H9 (cell line): ENCODE data around the gene SEC16B. TPM values are rescaled to one million over a fixed set of nuclear protein-coding genes. Genes with fewer than 3 reads are reported as not detected.

Experiments
- DNase-seq: peaks from one replicate; pipeline ENCODE4 v3.0.0-alpha.2; 2017
- H2AFZ ChIP-seq: one replicate; pipeline ENCODE4 v1.6.1; 2013; ENCODE audit warnings: mild to moderate bottlenecking, low read length, control low read depth, moderate library complexity
- H2AK5ac ChIP-seq: 2 replicates; pipeline ENCODE4 v1.6.1; 2013; ENCODE audit warnings: low read length, control low read depth, mixed read lengths; ENCODE audit not compliant: insufficient read length
- H2BK120ac ChIP-seq: one replicate; pipeline ENCODE4 v1.6.1; 2013; ENCODE audit warnings: low read depth, mild to moderate bottlenecking, low read length, control low read depth, inconsistent platforms; ENCODE audit not compliant: poor library complexity, severe bottlenecking
- H2BK12ac ChIP-seq: 2 replicates; pipeline ENCODE4 v1.6.1; 2013; ENCODE audit warnings: low read length, control low read depth, mixed read lengths, low read depth; ENCODE audit not compliant: insufficient read length
- H2BK15ac ChIP-seq: 2 replicates; pipeline ENCODE4 v1.6.1; 2013; ENCODE audit warnings: low read depth, low read length, control low read depth
- H2BK20ac ChIP-seq: one replicate; pipeline ENCODE4 v1.6.1; 2013; ENCODE audit warnings: low read depth, mild to moderate bottlenecking, low read length, control low read depth, inconsistent platforms; ENCODE audit not compliant: poor library complexity, severe bottlenecking
- H2BK5ac ChIP-seq: 2 replicates; pipeline ENCODE4 v1.6.1; 2013; ENCODE audit warnings: low read length, control low read depth, mixed read lengths; ENCODE audit not compliant: insufficient read length
- H3K14ac ChIP-seq: 2 replicates; pipeline ENCODE4 v1.6.1; 2013; ENCODE audit warnings: low read length, control low read depth; ENCODE audit not compliant: insufficient read depth
- H3K18ac ChIP-seq: 2 replicates; pipeline ENCODE4 v1.6.1; 2013; ENCODE audit warnings: low read depth, mild to moderate bottlenecking, mixed read lengths, low read length, control low read depth; ENCODE audit not compliant: insufficient read length
- H3K23ac ChIP-seq: 2 replicates; pipeline ENCODE4 v1.6.1; 2013; ENCODE audit warnings: low read length, control low read depth, mixed read lengths, low read depth; ENCODE audit not compliant: insufficient read length
- H3K23me2 ChIP-seq: 2 replicates; pipeline ENCODE4 v1.6.1; 2013; ENCODE audit warnings: low read depth, mild to moderate bottlenecking, mixed read lengths, low read length, control low read depth; ENCODE audit not compliant: insufficient read length, poor library complexity, severe bottlenecking
- H3K27ac ChIP-seq: 2 replicates; pipeline ENCODE4 v1.5.1; 2013; ENCODE audit warnings: low read length, control low read depth, mixed read lengths, low read depth; ENCODE audit not compliant: insufficient read length
- H3K27me3 ChIP-seq: 2 replicates; pipeline ENCODE4 v1.6.1; 2013; ENCODE audit warnings: low read length, control low read depth, inconsistent platforms; ENCODE audit not compliant: insufficient read depth
- H3K4ac ChIP-seq: 2 replicates; pipeline ENCODE4 v1.6.1; 2013; ENCODE audit warnings: low read depth, mild to moderate bottlenecking, control low read depth, inconsistent platforms, low read length, moderate library complexity
- H3K4me1 ChIP-seq: 2 replicates; pipeline ENCODE4 v1.6.1; 2013; ENCODE audit warnings: low read length, control low read depth, inconsistent platforms; ENCODE audit not compliant: insufficient read depth
- H3K4me2 ChIP-seq: 2 replicates; pipeline ENCODE4 v1.6.1; 2013; ENCODE audit warnings: low read length, control low read depth, mixed read lengths; ENCODE audit not compliant: insufficient read length, insufficient read depth
- H3K56ac ChIP-seq: 2 replicates; pipeline ENCODE4 v1.6.1; 2013; ENCODE audit warnings: low read depth, mild to moderate bottlenecking, mixed read lengths, low read length, control low read depth; ENCODE audit not compliant: insufficient read length
- H3K79me1 ChIP-seq: 2 replicates; pipeline ENCODE4 v1.6.1; 2013; ENCODE audit warnings: low read depth, mild to moderate bottlenecking, moderate library complexity, low read length, control low read depth, inconsistent platforms; ENCODE audit not compliant: insufficient read depth, poor library complexity, severe bottlenecking
- H3K79me2 ChIP-seq: 2 replicates; pipeline ENCODE4 v1.6.1; 2013; ENCODE audit warnings: low read length, control low read depth, inconsistent platforms; ENCODE audit not compliant: insufficient read depth
- H3K9ac ChIP-seq: 2 replicates; pipeline ENCODE4 v1.6.1; 2013; ENCODE audit warnings: low read length, control low read depth, mixed read lengths; ENCODE audit not compliant: insufficient read length; ENCODE audit errors: extremely low read depth
- H3K9me3 ChIP-seq: one replicate; pipeline ENCODE4 v1.6.1; 2013; ENCODE audit warnings: low read depth, low read length, inconsistent platforms; ENCODE audit not compliant: control insufficient read depth
- H3T11ph ChIP-seq: one replicate; pipeline ENCODE4 v1.6.1; 2013; ENCODE audit warnings: mild to moderate bottlenecking, low read length, control low read depth, inconsistent platforms
- H4K20me1 ChIP-seq: one replicate; pipeline ENCODE4 v1.6.1; 2013; ENCODE audit not compliant: control insufficient read depth, insufficient read length, insufficient read depth
- H4K5ac ChIP-seq: 2 replicates; pipeline ENCODE4 v1.6.1; 2013; ENCODE audit warnings: low read depth, mild to moderate bottlenecking, mixed read lengths, low read length, control low read depth; ENCODE audit not compliant: insufficient read length
- H4K8ac ChIP-seq: replicated peaks from 2 replicates; pipeline ENCODE4 v1.6.1; 2013; ENCODE audit warnings: low read length, control low read depth, mixed read lengths, low read depth; ENCODE audit not compliant: insufficient read length
- H4K91ac ChIP-seq: 2 replicates; pipeline ENCODE4 v1.6.1; 2013; ENCODE audit warnings: low read depth, mild to moderate bottlenecking, moderate library complexity, mixed read lengths, low read length, control low read depth; ENCODE audit not compliant: insufficient read length
- H3K27ac Mint-ChIP-seq, 3 experiments: 2 replicates in 2 of 3; 3 replicates in 1 of 3; pipeline ENCODE4 v1.8.0; 2020 to 2021; ENCODE audit warnings: mixed read lengths in 3 of 3, mild to moderate bottlenecking in 1 of 3, moderate library complexity in 1 of 3
- H3K27me3 Mint-ChIP-seq: 2 replicates; pipeline ENCODE4 v1.8.0; 2021; ENCODE audit warnings: low read depth, mild to moderate bottlenecking, moderate library complexity, mixed read lengths
- H3K36me3 Mint-ChIP-seq, 3 experiments: 2 replicates in 2 of 3; 3 replicates in 1 of 3; pipeline ENCODE4 v1.8.0; 2020 to 2021; ENCODE audit warnings: low read depth in 3 of 3, mixed read lengths in 3 of 3; ENCODE audit not compliant: insufficient read depth in 1 of 3
- H3K4me1 Mint-ChIP-seq, 2 experiments: 2 replicates each; pipeline ENCODE4 v1.8.0; 2020; ENCODE audit warnings: mixed read lengths in 2 of 2
- H3K4me3 Mint-ChIP-seq, 2 experiments: 2 replicates in 1 of 2; 3 replicates in 1 of 2; pipeline ENCODE4 v1.8.0; 2020 to 2021; ENCODE audit warnings: mild to moderate bottlenecking in 2 of 2, mixed read lengths in 2 of 2, moderate library complexity in 1 of 2
- H3K9me3 Mint-ChIP-seq, 2 experiments: 2 replicates in 1 of 2; 3 replicates in 1 of 2; pipeline ENCODE4 v1.8.0; 2020; ENCODE audit warnings: mild to moderate bottlenecking in 2 of 2, mixed read lengths in 2 of 2, moderate library complexity in 1 of 2
- WGBS: extraction: QIAGEN DNeasy Blood & Tissue Kit; methylation state at CpG from one replicate; pipeline ENCODE4 v1.1.7; 2013; ENCODE audit warnings: missing lambda C conversion rate, low lambda C conversion rate, mixed read lengths; ENCODE audit not compliant: insufficient read length; ENCODE audit errors: extremely low coverage; 5-methylcytosine and 5-hydroxymethylcytosine counted together
- total RNA-seq: library from RNA; stranded (reverse); gene quantifications from 2 replicates; pipeline ENCODE4 v1.2.1, GENCODE V29; 2021
- TF ChIP-seq, protein P1 (sequence below): fragments of 200-600 bp; sonication (generic); conservative IDR thresholded peaks from 3 replicates; pipeline ENCODE4 v1.8.0; 2021; ENCODE audit warnings: antibody characterized with exemption, mild to moderate bottlenecking

SEC16B gene
- total RNA-seq, 1 experiment from 2014 or later = 0.83 TPM

GRCh38 chr1:177998696-177999631, 29.1 kb upstream of the SEC16B start:
- Histone ChIP-seq H3K56ac (no peak overlapping the region), H2BK15ac (no peak overlapping the region), H3K79me1 (no peaks in the 10 kb centered on the region), H2AFZ (no peak overlapping the region), H3K79me2 (no peaks in the 10 kb centered on the region), H3K18ac (no peak overlapping the region), H3K23ac (no peak overlapping the region), H2BK120ac (no peak overlapping the region), H3K9ac (no peak overlapping the region), H2AK5ac (no peak overlapping the region), H2BK20ac (no peak overlapping the region), H3K4me2 (no peak overlapping the region), H3K4ac (no peak overlapping the region), H3T11ph (no peak overlapping the region), H4K8ac (no peak overlapping the region), H4K5ac (no peak overlapping the region), H3K27me3 (no peaks in the 10 kb centered on the region), H2BK12ac (no peak overlapping the region), H4K20me1 (no peaks in the 10 kb centered on the region), H3K14ac (no peak overlapping the region), H3K4me1 (no peaks in the 10 kb centered on the region; the same call in 1 of the 2 replicates), H2BK5ac (no peak overlapping the region), H3K9me3 (no peaks in the 10 kb centered on the region), H4K91ac (no peak overlapping the region), H3K23me2 (no peaks in the 10 kb centered on the region), H3K27ac (no peak overlapping the region)
- no peak overlapping the region for H3K27ac Mint-ChIP-seq
- no peaks in the 10 kb centered on the region; a peak in 1 of 5 replicates for H3K9me3 Mint-ChIP-seq
- peaks cover 7% of the 10 kb centered on the region for H3K27me3 Mint-ChIP-seq
- TF ChIP-seq, protein P1, sequence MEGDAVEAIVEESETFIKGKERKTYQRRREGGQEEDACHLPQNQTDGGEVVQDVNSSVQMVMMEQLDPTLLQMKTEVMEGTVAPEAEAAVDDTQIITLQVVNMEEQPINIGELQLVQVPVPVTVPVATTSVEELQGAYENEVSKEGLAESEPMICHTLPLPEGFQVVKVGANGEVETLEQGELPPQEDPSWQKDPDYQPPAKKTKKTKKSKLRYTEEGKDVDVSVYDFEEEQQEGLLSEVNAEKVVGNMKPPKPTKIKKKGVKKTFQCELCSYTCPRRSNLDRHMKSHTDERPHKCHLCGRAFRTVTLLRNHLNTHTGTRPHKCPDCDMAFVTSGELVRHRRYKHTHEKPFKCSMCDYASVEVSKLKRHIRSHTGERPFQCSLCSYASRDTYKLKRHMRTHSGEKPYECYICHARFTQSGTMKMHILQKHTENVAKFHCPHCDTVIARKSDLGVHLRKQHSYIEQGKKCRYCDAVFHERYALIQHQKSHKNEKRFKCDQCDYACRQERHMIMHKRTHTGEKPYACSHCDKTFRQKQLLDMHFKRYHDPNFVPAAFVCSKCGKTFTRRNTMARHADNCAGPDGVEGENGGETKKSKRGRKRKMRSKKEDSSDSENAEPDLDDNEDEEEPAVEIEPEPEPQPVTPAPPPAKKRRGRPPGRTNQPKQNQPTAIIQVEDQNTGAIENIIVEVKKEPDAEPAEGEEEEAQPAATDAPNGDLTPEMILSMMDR = no peak
- H3K36me3 Mint-ChIP-seq = no peaks in the 10 kb centered on the region
- DNase-seq = no peak
- no CpG with 5 or more reads among the region's 4 CpGs for WGBS
- H3K4me1 Mint-ChIP-seq = peaks cover 13 to 16% of the 10 kb centered on the region in 2 experiments
- no peak overlapping the region for H3K4me3 Mint-ChIP-seq
